GM18526 (cell line): ENCODE results near the gene HHAT.

Source experiments
- POLR2A ChIP-seq: IDR thresholded peaks from 3 replicates; pipeline ENCODE4 v1.6.1; 2011; ENCODE audit not compliant: insufficient read length; ENCODE audit errors: extremely low read depth

Gene HHAT

DNA sequence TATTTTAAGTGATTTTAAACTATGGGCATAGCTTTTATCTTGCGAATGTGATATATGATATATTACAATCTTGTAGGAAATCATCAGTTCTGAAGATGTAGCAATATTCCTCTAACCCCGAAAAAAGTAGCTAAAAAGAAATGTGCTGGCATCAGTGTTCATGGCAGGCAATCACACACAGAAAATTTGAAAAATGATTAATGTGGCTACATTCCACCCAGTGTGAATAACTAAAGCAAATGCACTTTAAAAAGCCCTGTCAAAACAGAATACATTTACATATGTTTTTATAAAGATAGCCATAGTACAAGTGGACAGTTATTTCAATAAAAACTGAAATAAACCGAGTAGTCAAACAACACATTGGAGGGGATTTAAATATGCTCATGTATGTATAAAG, 260.2 kb downstream of the HHAT start:
- no peak for TF ChIP-seq POLR2A

DNA sequence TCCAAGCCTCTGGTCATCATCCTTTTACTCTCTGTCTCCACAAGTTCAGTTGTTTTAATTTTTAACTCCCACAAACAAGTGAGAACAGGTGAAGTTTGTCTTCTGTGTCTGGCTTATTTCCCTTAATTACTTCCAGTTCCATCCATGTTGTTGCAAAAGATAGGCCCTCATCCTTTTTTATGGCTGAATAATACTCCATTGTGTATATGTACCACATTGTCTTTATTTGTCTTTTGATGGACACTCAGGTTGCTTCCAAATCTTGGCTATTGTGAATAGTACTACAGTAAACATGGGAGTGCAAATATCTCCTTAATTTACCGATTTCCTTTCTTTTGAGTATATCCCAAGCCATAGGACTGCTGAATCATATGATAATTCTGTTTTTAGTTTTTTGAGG, 262.5 kb downstream of the HHAT start:
- no peak for TF ChIP-seq POLR2A

DNA sequence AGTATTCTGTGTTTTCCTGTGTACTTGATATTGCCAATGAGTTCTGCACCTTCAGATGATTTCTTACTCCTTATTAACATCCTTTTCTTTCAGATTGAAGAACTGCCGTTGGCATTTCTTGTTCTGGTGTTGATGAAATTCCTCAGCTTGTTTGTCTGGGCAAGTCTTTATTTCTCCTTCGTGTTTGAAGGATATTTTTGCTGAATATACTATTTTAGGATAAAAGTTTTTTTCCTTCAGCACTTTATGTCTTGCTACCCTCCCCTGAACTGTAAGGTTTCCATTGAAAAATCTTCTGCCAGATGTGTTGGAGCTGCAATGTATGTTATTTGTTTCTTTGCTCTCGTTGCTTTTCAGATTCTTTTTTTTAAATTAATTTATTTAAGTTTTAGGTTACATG, 265.9 kb downstream of the HHAT start:
- TF ChIP-seq POLR2A, result no peak

DNA sequence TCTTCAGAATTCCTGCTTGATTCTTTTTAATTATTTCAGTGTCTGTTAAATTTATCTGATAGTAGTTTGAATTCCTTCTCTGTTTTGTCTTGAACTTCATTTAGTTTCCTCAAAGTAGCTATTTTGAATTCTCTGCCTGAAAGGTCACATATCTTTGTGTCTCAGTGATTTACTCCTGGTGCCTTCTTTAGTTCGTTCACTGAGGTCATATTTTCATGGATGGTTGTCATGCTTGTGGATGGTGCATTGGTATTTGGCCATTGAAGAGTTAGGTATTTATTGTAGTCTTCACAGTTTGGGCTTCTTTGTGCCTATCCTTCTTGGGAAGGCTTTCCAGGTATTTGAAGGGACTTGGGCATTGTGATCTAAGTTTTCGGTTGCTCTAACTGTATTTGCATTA, 267.9 kb downstream of the HHAT start:
- no peak for TF ChIP-seq POLR2A

DNA sequence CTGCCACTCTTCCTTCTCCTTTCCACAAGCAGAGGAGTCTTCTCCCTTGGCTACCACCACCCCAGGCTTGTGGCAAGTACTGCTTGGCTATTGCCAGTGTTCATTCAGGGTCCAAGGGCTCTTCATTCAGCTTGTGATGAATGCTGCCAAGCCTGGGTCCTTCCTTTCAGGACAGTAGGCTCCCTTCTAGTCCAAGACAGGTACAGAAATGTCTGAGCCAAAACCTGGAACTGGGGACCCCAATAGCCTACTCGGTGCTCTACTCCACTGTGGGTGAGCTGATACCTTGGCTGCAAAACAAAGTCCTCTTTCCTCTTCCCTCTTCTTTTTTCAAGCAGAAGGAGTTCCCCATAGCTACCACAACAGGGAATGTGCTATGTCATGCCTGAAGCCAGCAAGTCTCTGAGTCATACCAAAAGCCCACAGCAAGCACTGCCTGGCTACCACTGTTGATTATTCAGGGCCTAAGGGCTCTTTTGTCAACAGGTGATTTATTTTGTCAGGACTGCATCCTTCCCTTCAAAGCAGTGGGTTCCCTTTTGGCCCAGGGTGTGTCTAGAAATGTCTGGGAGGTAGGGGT, 268.9 kb downstream of the HHAT start:
- TF ChIP-seq POLR2A, result no peak

DNA sequence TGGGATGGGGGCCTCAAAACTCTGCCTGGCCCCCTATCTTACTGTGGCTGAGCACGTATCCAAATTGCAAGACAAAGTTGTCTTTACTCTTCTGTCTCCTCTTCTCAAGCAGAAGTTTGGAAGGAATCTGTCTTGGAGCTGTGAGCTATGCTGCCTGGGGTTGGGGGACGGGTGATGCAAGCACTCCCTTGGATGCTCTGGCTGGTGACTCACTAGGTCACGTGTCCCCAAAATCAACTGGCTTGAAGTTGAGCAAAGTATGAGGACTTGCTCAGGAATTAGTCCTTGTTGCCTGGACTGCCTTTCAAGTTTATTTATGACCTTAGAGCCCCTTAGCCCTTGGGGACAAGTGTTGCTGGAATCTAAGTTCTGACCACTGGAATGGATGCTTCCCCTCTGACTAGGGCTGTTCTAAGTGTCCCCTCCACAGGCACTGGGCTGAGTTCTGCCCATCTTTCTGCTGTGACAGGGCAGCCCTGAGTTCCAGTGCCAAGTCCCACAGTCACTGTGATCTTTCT, 269.5 kb downstream of the HHAT start:
- no peak for TF ChIP-seq POLR2A

DNA sequence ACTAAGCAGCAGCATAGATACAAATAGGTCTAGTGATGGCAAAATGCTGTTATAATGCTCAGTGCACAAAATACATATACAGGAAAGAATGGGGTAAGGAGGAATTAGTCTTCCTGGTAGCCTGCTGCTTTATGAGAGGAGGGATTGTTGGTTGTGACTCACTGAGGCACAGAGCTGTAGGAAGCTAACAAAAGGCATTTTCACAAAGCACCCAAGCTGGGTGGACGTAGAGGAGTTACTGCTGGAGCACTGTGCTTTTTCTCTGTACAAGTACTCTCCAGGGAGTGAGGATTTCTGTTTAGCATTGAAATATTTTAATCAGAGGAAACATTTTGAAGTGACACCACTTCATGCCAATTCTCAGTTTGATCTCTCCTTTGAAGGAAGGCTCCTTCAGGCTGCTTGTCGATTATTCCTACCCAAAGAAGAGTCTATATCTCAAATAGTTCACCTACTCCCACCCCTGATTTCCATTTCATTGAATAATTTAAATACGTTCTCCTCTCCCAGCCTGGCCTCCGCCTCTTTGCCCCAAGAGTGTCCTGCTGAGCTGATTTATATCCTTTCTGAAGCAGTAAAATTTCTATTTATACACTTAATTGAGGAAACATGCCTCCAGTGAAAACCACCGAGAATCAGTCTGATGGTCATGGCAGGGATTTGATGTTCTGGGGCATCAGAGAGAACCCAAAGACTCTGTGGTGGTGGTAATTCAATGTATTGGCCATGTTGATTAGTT, 271.9 kb downstream of the HHAT start:
- TF ChIP-seq POLR2A, result no peak

DNA sequence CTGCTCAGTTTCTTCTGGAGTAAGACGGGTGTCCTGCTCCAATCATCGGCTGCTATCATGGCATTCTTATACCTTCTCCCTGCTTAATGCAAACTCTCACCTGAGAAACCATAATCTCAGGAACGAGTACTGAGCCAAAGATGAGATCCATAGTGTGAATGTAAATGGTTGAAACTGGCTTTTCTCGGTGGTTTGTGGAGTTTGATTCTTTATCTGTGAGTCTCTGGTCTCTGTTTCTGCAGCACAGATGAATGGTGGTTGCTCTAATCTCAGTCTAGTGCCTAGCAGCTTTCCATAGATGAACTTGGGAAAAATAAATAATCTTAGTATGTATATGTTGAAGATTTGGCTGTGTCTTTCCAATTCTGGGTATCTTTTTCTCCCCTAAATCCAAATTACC, 274.4 kb downstream of the HHAT start:
- no peak for TF ChIP-seq POLR2A

DNA sequence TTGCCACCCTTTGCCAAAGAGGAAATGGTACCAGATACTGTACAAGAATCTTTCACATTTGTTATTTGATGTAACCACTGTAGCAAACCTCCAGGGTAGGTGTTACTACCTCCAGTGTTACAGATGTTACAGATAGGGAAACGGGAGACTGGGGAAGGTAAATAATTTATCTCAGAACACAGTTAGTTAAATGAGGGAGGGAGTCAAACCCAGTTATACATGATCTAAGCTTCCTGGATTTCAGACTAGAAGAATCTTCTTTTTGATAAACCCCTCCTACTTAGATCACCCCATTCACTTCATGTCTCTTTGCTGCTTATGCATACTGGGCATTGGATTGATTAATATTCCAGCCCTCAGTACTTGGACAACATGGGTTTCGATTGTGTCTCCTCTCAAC, 276.4 kb downstream of the HHAT start:
- no peak for TF ChIP-seq POLR2A

DNA sequence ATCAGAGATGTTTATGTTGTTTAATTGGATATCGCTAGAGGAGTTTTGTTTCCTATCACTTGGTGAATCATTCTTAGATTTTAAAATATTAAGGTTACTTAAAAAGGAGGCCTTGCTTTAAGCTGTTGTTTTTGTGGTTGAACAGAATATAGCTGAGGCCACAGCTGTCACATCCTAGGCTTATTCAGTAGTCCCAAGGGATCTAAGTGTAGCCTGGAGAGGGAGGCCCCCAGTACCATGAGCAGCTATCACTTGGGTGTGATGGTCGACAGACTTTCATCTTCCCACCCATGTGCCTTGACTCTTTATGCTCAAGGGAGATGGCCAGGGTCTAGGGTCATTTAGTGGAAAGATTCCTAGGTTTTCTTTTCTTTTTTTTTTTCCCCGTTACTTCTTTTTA, 278.7 kb downstream of the HHAT start:
- no peak for TF ChIP-seq POLR2A

DNA sequence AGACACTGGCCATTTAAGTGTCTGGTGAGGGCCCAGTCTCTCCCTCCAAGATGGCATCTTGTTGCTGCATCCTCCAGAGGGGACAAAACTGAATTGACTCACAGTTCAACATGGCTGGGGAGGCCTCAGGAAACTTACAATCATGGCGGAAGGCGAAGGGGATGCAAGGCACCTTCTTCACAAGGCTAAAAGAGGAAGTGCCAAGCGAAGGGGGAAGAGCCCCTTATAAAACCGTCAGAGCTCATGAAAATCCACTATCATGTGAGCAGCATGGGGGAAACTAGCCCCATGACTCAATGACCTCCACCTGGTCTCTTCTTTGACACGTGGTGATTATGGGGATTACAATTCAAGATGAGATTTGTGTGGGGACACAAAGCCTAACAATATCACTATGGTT, 280.1 kb downstream of the HHAT start:
- no peak for TF ChIP-seq POLR2A

DNA sequence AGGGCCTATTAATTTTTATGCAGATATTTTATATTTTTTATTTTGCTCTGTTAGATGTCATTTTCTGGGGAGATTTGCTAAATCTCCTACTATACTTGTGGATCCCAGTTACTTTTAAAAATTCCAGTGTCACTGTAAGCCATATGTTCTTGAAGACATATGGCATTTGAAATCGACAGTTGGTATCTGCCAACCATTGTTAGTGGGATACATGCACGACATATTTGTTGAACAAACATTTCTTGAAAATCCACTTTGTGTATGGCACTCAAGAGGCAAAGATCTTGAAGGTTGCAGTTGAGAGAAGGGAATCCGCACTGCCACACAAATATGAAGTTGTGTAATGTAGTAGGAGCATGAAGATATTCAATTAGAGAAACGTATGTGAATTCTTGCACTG, 287.7 kb downstream of the HHAT start:
- TF ChIP-seq POLR2A, result no peak

DNA sequence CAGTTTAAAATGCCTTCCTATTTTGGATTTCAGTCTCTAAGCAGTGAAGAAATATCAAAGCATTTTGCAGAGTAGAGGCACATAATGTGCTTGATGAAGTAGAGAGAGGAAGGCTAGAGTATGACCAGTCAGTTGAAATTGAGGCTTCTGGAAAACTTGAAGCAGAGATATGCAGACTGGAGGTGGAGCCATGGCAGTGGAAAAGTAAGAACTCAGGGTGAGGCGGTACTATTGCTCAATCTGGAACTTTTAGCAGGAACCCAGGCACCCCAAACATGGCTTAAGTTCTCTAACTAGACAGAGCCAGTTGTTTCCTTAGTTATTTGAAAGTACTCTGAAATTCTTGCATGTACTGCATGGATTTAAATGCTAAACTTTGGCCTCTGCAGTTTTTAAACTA, 288.6 kb downstream of the HHAT start:
- TF ChIP-seq POLR2A, result no peak

DNA sequence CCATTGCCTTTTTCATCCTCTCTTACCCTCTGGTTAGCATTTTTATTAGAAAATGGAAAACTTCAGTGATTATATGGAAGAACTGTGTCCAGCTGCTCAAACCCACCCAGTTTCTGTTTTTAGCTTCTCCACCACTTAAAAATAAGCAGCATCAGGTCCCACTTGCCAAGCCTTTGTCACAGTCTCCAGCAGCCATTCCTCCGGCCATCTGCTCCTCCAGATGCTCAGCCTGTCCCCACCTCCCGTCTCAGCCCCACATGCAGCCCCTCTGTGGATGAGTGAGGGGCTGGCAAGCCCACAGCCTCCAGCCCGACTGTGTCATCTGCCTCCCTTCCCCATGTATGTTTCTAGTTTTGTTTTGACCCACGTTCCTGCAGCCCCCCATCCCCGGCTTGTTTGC, 289.7 kb downstream of the HHAT start:
- no peak for TF ChIP-seq POLR2A

DNA sequence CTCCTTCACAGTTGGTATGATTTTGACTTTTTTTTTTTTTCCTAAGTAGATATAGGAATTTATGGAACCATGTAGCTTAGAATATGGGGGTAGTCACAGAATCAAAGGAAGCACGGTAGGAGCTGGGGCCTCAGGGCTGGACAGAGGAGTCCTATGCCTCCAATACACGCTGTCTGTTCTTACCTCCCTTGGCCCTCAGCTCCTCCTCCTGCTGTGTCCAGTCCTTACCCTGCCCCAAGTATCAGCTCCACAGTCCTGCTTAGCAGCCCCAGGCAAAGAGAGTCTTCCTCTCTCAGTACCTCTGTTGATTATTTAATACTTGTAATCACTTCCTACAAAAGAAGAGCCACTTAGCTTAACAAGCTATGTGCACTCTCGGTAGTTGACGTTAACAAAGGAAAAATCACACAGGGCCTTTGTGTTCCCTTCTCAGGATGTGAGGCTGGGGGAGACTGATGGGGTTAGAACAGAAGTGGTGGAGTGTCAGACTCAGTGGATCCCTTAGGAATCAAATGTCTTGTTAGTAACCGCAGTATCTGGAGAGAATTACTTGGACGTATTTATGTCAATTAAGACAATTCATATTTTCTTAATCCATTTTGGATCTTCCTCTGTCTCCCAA, 292.3 kb downstream of the HHAT start:
- TF ChIP-seq POLR2A, result no peak

DNA sequence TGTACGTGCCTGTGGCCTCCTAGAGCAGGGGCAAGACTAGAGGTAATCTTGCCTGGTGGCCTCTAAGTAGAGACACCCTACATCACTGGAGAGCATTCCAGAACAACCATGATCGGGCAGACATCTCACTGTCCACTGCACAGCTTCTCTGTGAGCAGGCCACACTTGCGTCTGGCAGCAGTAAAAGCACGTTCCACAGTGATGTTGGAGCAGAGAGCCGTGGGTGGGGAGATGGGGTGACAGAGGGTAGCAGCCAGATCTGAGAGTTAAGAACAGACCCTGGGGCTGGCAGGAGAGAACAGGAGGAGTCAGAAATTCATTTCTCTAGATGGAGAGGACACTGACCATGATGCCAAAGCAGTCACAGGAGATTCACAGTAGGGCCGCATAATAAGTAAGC, 293.0 kb downstream of the HHAT start:
- no peak for TF ChIP-seq POLR2A
